Measurements from ENCODE around the gene RAMP1. TPM values are rescaled to one million over a fixed set of nuclear protein-coding genes. Genes with fewer than 3 reads are reported as not detected.

RAMP1 gene
- total RNA-seq, 4 donors from 2014 or later: 7.3 to 19.1 (median 12.4) TPM

- intact Hi-C loops (cut with DNase I; ENCODE audit: low total_unique reads): loop anchor here (10.0 kb wide), 1 partner anchor 365 kb away; the partner anchor contains the start of gene HES6
- WGBS, 2 donors: 90 to 94% methylated on average over 12 of the region's 12 CpGs
- no peak for DNase-seq (ENCODE audit: low spot score in 2 of 2)
- no peak for TF ChIP-seq POLR2A (IDR thresholded peaks at IDR 0.05)
- H3K4me3 ChIP-seq (ENCODE audit: low read depth, poor library complexity, severe bottlenecking): no peak overlapping the region
Measured at GRCh38 chr2:237879991-237880560, 20.7 kb downstream of the RAMP1 start.

- DNase-seq (ENCODE audit: low spot score in 2 of 2): no peak
- H3K4me3 ChIP-seq (ENCODE audit: low read depth, poor library complexity, severe bottlenecking): no peak overlapping the region
- 94 to 96% methylated on average over 19 to 20 of the region's 20 CpGs for WGBS, 2 donors
- intact Hi-C loops (cut with DNase I; ENCODE audit: low total_unique reads): no loop called here
- TF ChIP-seq POLR2A (IDR thresholded peaks at IDR 0.05) (no peak), CTCF (IDR thresholded peaks at IDR 0.05) (no peak)
Measured at GRCh38 chr2:237882510-237883481, 23.4 kb downstream of the RAMP1 start.

GRCh38 chr2:237883951-237884446 lies 24.6 kb downstream of the RAMP1 start:
- no peak for DNase-seq (ENCODE audit: low spot score in 2 of 2)
- WGBS, 2 donors: 91 to 97% methylated on average over 10 of the region's 10 CpGs
- intact Hi-C loops (cut with DNase I; ENCODE audit: low total_unique reads): no loop called here

GRCh38 chr2:237884681-237885080 lies 25.3 kb downstream of the RAMP1 start:
- no peak for DNase-seq (ENCODE audit: low spot score in 2 of 2)
- intact Hi-C loops (cut with DNase I; ENCODE audit: low total_unique reads): no loop called here
- H3K4me3 ChIP-seq (ENCODE audit: low read depth, poor library complexity, severe bottlenecking): no peak overlapping the region
- 81 to 89% methylated on average over 11 of the region's 13 CpGs for WGBS, 2 donors
- TF ChIP-seq CTCF (IDR thresholded peaks at IDR 0.05): no peak

More at GRCh38 chr2:237883951-237884446, 24.6 kb downstream of the RAMP1 start:
- TF ChIP-seq CTCF (IDR thresholded peaks at IDR 0.05) (no peak), POLR2A (IDR thresholded peaks at IDR 0.05) (no peak)
- H3K4me3 ChIP-seq (ENCODE audit: low read depth, poor library complexity, severe bottlenecking): no peak overlapping the region

- no peak for DNase-seq (ENCODE audit: low spot score in 2 of 2)
- WGBS, 2 donors: 85 to 87% methylated on average over 25 to 27 of the region's 27 CpGs
- no peak overlapping the region for H3K4me3 ChIP-seq (ENCODE audit: low read depth, poor library complexity, severe bottlenecking)
Measured at GRCh38 chr2:237885111-237885930, 25.9 kb downstream of the RAMP1 start.

More at GRCh38 chr2:237885111-237885930, 25.9 kb downstream of the RAMP1 start:
- TF ChIP-seq POLR2A (IDR thresholded peaks at IDR 0.05) (no peak), CTCF (IDR thresholded peaks at IDR 0.05) (no peak)
- intact Hi-C loops (cut with DNase I; ENCODE audit: low total_unique reads): no loop called here
